Measurements from ENCODE around the gene WDR5B. TPM values are rescaled to one million over a fixed set of nuclear protein-coding genes. Genes with fewer than 3 reads are reported as not detected.
"Not testable (repeated sequence)": the region's sequence is repeated elsewhere in the genome, so short reads cannot be mapped to it uniquely, and the experiment has no call there.

Gene WDR5B
- polyA plus RNA-seq, 1 donor: 7.6 TPM

DNA sequence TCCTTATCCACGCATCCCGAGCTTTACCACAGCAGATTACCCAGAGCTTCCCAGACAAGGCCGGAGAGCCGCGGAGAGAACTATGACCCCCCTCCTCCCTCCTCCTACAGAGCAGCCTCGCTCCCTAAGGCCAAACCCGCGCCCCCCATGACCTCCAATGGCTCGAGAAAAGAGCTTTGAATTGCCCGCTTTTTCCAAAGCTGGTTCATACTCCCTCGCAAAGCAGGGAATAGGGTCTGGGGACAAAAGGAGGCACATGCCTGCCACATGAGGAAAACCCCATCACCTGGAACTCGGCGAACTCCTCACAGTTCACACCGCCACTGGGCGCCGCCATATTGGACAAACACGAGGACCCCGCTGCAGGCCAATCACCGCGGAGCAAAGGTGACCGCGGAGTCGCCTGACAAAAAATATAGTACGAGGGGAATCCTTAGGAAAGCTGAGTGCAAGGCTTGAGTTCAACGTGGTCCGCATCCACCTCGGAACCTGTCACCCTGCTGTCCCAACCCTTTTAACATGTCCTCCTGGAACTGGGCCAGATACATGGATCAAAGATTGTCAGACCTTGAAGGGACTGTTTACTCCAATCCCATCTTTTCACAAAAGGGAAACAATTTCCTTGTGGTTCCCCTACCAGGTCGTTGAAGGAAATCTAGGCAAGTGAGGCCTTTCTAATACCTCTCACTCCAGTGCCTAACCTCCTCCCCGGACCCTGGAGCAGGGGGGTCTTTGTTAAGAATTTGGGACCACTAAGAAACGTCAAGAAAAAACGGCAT is 32.8 kb downstream of the WDR5B start, which contains the start of gene MIX23:
Gene MIX23 (minus strand): TSS at position 344 of the 779 bp plus-strand sequence. CDS start 7 bp downstream, at position 337.
- Histone ChIP-seq H3K4me1 (ENCODE audit: control insufficient read depth, insufficient read depth, low read length) (no peaks in the 10 kb centered on the region), H3K36me3 (ENCODE audit: control insufficient read depth, insufficient read depth, low read length) (no peaks in the 10 kb centered on the region), H3K9me3 (ENCODE audit: control insufficient read depth, low read depth, low read length) (no peaks in the 10 kb centered on the region), H3K4me3 (ENCODE audit: low read length) (peak within 1 kb of the TSS; percentile 81), H3K27me3 (ENCODE audit: control insufficient read depth, insufficient read depth, low read length) (no peaks in the 10 kb centered on the region), H3K27ac (ENCODE audit: low read length) (peak within 1 kb of the TSS; percentile 95)
- WGBS (ENCODE audit: insufficient coverage, low lambda C conversion rate): 8% methylated on average over 3 of the region's 31 CpGs
- peak; percentile 83 to 92 for DNase-seq

GRCh38 chr3:122377975-122378374 is 37.9 kb downstream of the WDR5B start:
- no peaks in the 10 kb centered on the region for H3K27me3 ChIP-seq (ENCODE audit: control insufficient read depth, insufficient read depth, low read length)
- H3K9me3 ChIP-seq (ENCODE audit: control insufficient read depth, low read depth, low read length): no peaks in the 10 kb centered on the region
- no peaks in the 10 kb centered on the region for H3K36me3 ChIP-seq (ENCODE audit: control insufficient read depth, insufficient read depth, low read length)
- peaks cover 3% of the 10 kb centered on the region for H3K4me1 ChIP-seq (ENCODE audit: control insufficient read depth, insufficient read depth, low read length)
- DNase-seq: no peak
- no peak overlapping the region for H3K4me3 ChIP-seq (ENCODE audit: low read length)
- no peak overlapping the region for H3K27ac ChIP-seq (ENCODE audit: low read length)
- WGBS (ENCODE audit: insufficient coverage, low lambda C conversion rate): 40% methylated on average over 1 of the region's 4 CpGs

DNA sequence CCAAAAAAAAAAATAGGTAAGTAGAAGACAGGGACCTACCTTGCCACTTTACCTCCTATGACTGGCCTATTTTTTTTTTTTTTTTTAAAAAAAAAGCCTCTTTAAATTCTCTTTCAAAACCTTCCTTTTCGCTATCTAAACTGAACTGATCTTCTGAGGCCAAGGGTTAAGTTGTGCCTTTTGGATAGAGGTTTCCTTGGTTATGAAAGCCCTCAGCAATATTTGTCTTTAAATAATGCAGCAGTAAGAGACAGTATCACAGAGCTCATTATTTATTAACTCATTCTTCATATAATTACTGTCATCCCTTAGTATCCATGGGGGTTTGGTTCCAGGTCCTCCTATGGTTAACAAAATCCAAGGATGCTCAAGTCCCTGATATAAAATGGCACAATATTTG is 41.8 kb downstream of the WDR5B start:
- no CpG with 5 or more reads among the region's 1 CpG for WGBS (ENCODE audit: insufficient coverage, low lambda C conversion rate)

DNA sequence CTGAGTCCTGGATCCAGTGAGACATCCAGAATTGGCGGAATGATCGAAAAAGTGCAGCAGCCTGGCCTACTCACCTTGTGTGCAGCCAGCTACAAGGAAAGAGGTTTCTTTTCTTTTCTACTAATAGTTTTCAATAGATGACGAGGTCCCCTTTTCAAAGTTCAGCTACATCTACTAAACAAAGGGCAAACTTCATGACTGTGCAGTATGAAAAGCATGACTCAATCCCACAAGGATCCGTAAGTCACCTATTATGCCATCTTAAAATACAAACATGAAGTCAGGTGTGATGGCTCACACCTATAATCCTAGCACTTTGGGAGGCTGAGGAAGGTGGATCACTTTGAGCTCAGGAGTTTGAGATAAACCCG is 49.5 kb downstream of the WDR5B start:
- Histone ChIP-seq H3K4me1 (ENCODE audit: control insufficient read depth, insufficient read depth, low read length) (peaks cover 35% of the 10 kb centered on the region), H3K27me3 (ENCODE audit: control insufficient read depth, insufficient read depth, low read length) (no peaks in the 10 kb centered on the region), H3K9me3 (ENCODE audit: control insufficient read depth, low read depth, low read length) (no peaks in the 10 kb centered on the region), H3K27ac (ENCODE audit: low read length) (peak overlapping the region; percentile 69), H3K36me3 (ENCODE audit: control insufficient read depth, insufficient read depth, low read length) (peaks cover 11% of the 10 kb centered on the region), H3K4me3 (ENCODE audit: low read length) (no peak overlapping the region)
- 33% methylated on average over 1 of the region's 5 CpGs for WGBS (ENCODE audit: insufficient coverage, low lambda C conversion rate)
- peak; percentile 28 to 70 for DNase-seq

More for the DNA sequence above, 41.8 kb downstream of the WDR5B start:
- Histone ChIP-seq H3K4me1 (ENCODE audit: control insufficient read depth, insufficient read depth, low read length) (peaks cover 3% of the 10 kb centered on the region), H3K9me3 (ENCODE audit: control insufficient read depth, low read depth, low read length) (no peaks in the 10 kb centered on the region), H3K4me3 (ENCODE audit: low read length) (no peak overlapping the region), H3K27me3 (ENCODE audit: control insufficient read depth, insufficient read depth, low read length) (no peaks in the 10 kb centered on the region), H3K27ac (ENCODE audit: low read length) (no peak overlapping the region), H3K36me3 (ENCODE audit: control insufficient read depth, insufficient read depth, low read length) (peaks cover 6% of the 10 kb centered on the region)
- DNase-seq: no peak

GRCh38 chr3:122365582-122366378 is 50.1 kb downstream of the WDR5B start:
- WGBS (ENCODE audit: insufficient coverage, low lambda C conversion rate): no CpG with 5 or more reads among the region's 10 CpGs
- H3K9me3 ChIP-seq (ENCODE audit: control insufficient read depth, low read depth, low read length); H3K4me3 ChIP-seq (ENCODE audit: low read length); H3K27me3 ChIP-seq (ENCODE audit: control insufficient read depth, insufficient read depth, low read length): not testable (repeated sequence)
- peaks cover 11% of the 10 kb centered on the region for H3K36me3 ChIP-seq (ENCODE audit: control insufficient read depth, insufficient read depth, low read length)
- H3K4me1 ChIP-seq (ENCODE audit: control insufficient read depth, insufficient read depth, low read length): peaks cover 41% of the 10 kb centered on the region
- DNase-seq: peak; percentile 87 to 96
- peak overlapping the region; percentile 69 for H3K27ac ChIP-seq (ENCODE audit: low read length)

- peaks cover 41% of the 10 kb centered on the region for H3K4me1 ChIP-seq (ENCODE audit: control insufficient read depth, insufficient read depth, low read length)
- no peaks in the 10 kb centered on the region for H3K27me3 ChIP-seq (ENCODE audit: control insufficient read depth, insufficient read depth, low read length)
- peaks cover 11% of the 10 kb centered on the region for H3K36me3 ChIP-seq (ENCODE audit: control insufficient read depth, insufficient read depth, low read length)
- H3K4me3 ChIP-seq (ENCODE audit: low read length): no peak overlapping the region
- H3K9me3 ChIP-seq (ENCODE audit: control insufficient read depth, low read depth, low read length): no peaks in the 10 kb centered on the region
- WGBS (ENCODE audit: insufficient coverage, low lambda C conversion rate): 67% methylated on average over 1 of the region's 1 CpG
- peak in 1 of 2 donors; percentile 4 for DNase-seq
- H3K27ac ChIP-seq (ENCODE audit: low read length): peak overlapping the region; percentile 61
Observed at GRCh38 chr3:122365073-122365472, 50.8 kb downstream of the WDR5B start.

- H3K36me3 ChIP-seq (ENCODE audit: control insufficient read depth, insufficient read depth, low read length): peaks cover 7% of the 10 kb centered on the region
- WGBS (ENCODE audit: insufficient coverage, low lambda C conversion rate): no CpG with 5 or more reads among the region's 2 CpGs
- no peaks in the 10 kb centered on the region for H3K9me3 ChIP-seq (ENCODE audit: control insufficient read depth, low read depth, low read length)
- DNase-seq: peak in 1 of 2 donors; percentile 11
- H3K4me3 ChIP-seq (ENCODE audit: low read length): no peak overlapping the region
- H3K27ac ChIP-seq (ENCODE audit: low read length): peak overlapping the region; percentile 61
- peaks cover 41% of the 10 kb centered on the region for H3K4me1 ChIP-seq (ENCODE audit: control insufficient read depth, insufficient read depth, low read length)
- no peaks in the 10 kb centered on the region for H3K27me3 ChIP-seq (ENCODE audit: control insufficient read depth, insufficient read depth, low read length)
Observed at GRCh38 chr3:122364490-122364889, 51.4 kb downstream of the WDR5B start.

Other genes with a start within 250 kb of the WDR5B start
- 1.9 TPM for gene CASR, start 232.4 kb downstream of the WDR5B start, polyA plus RNA-seq
- 1.2 TPM for gene CSTA, start 90.8 kb downstream of the WDR5B start, polyA plus RNA-seq
- 42.4 TPM for gene MIX23, start 32.8 kb downstream of the WDR5B start, polyA plus RNA-seq
- 60.4 TPM for gene FAM162A, start 31.9 kb downstream of the WDR5B start, polyA plus RNA-seq
- gene KPNA1, start 98.9 kb upstream of the WDR5B start, polyA plus RNA-seq: 35.0 TPM
- gene PARP9, start 148.2 kb upstream of the WDR5B start, polyA plus RNA-seq: 32.0 TPM
- 34.0 TPM for gene DTX3L, start 148.3 kb upstream of the WDR5B start, polyA plus RNA-seq
- 1.5 TPM for gene PARP15, start 161.6 kb upstream of the WDR5B start, polyA plus RNA-seq

Measured in large intestine (tissue), 3 donors.